ENCODE measurements around the gene M1AP.

The M1AP gene

DNA sequence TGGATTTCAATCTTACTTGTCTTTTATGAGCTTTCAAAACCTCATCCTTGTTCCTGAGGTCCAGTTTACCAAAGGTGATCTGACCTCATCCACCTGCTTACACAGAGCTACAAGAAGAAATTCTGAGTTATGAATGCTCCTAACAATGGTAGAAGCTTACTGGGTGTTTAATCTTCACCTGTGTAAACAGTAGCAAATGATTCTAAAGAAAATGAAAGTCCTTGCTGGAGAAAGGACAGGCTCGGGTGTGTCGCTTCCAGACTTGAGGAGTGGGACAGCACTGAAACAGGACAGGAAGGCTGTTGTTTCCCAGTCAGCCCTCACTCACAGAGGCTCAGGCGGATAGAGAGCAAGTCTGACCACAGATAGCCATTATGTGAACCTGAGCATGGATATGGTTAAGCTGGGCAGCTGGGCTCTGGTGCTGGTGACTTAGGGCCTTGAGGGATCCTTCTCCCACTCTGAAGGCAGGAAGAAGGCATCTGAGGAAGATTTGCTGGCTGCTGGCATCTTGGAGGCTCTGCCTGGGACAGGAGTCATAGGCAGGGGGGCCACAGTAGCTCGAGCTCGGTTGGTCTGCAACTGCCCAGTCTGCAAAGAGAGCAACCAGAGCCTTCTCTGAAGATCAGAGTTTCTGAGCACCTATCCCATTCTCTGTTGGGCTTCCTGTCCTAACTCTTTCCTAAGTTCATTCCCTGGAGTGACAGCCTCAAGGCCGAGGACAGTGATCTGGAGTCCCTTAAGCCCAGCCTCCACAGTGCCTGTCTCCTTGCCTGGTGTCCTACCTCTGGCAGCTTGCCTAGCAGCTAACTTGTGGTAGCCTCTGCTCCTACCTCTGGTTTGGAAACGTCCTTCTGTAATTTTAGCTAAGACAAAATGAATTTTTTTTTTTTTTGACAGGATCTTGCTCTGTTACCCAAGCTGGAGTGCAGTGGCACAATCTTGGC lies 89.6 kb downstream of the M1AP start:
- H3K4me3 ChIP-seq (ENCODE audit: low read depth, low read length) = no peak overlapping the region
- in situ Hi-C loops (cut with HindIII; ENCODE audit: low sequenced_read_pairs) = no loop called here
- TF ChIP-seq, protein P1, sequence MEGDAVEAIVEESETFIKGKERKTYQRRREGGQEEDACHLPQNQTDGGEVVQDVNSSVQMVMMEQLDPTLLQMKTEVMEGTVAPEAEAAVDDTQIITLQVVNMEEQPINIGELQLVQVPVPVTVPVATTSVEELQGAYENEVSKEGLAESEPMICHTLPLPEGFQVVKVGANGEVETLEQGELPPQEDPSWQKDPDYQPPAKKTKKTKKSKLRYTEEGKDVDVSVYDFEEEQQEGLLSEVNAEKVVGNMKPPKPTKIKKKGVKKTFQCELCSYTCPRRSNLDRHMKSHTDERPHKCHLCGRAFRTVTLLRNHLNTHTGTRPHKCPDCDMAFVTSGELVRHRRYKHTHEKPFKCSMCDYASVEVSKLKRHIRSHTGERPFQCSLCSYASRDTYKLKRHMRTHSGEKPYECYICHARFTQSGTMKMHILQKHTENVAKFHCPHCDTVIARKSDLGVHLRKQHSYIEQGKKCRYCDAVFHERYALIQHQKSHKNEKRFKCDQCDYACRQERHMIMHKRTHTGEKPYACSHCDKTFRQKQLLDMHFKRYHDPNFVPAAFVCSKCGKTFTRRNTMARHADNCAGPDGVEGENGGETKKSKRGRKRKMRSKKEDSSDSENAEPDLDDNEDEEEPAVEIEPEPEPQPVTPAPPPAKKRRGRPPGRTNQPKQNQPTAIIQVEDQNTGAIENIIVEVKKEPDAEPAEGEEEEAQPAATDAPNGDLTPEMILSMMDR (IDR thresholded peaks at IDR 0.05; ENCODE audit: low read depth, low read length, missing control alignments) = no peak
- DNase-seq (ENCODE audit: low read depth) = no peak

DNA sequence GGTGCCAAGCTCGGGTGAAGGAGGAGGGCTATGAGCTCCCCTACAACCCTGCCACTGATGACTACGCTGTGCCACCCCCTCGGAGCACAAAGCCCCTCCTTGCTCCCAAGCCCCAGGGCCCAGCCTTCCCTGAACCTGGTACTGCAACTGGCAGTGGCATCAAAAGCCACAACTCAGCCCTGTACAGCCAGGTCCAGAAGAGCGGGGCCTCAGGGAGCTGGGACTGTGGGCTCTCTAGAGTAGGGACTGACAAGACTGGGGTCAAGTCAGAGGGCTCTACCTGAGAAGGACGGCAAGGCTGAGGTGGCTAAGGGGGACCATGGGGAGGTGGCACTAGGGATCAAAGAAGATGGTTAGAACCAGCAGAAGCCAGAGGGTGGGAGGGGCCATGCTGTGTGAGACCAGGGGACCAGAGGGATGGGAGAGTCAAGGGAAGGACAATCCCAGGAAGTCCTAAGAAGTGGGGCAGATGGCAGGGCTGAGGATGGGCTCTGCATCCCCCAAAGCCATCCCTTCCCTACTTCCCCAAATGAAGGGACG lies 91.2 kb downstream of the M1AP start:
- no peak for DNase-seq (ENCODE audit: low read depth)
- H3K4me3 ChIP-seq (ENCODE audit: low read depth, low read length) = no peak overlapping the region
- in situ Hi-C loops (cut with HindIII; ENCODE audit: low sequenced_read_pairs) = no loop called here
- TF ChIP-seq, protein P1 (IDR thresholded peaks at IDR 0.05; ENCODE audit: low read depth, low read length, missing control alignments) = no peak

DNA sequence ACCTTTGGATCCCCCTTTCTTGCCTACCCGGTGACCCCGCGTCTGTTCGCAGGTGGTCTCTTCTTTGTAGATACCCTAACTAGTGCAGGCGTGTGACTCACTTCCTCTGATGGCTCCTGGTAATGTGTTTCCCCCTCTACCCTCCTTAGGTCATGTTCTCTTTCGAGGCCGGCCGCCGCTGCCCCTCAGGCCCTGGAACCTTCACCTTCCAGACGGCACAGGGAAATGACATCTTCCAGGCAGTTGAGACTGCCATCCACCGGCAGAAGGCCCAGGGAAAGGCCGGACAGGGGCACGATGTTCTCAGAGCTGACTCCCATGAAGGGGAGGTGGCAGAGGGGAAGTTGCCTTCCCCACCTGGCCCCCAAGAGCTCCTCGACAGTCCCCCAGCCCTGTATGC lies 92.0 kb downstream of the M1AP start:
- no peak for DNase-seq (ENCODE audit: low read depth)
- TF ChIP-seq, protein P1 (IDR thresholded peaks at IDR 0.05; ENCODE audit: low read depth, low read length, missing control alignments) = no peak
- H3K4me3 ChIP-seq (ENCODE audit: low read depth, low read length) = peak overlapping the region; percentile 92
- in situ Hi-C loops (cut with HindIII; ENCODE audit: low sequenced_read_pairs) = no loop called here

DNA sequence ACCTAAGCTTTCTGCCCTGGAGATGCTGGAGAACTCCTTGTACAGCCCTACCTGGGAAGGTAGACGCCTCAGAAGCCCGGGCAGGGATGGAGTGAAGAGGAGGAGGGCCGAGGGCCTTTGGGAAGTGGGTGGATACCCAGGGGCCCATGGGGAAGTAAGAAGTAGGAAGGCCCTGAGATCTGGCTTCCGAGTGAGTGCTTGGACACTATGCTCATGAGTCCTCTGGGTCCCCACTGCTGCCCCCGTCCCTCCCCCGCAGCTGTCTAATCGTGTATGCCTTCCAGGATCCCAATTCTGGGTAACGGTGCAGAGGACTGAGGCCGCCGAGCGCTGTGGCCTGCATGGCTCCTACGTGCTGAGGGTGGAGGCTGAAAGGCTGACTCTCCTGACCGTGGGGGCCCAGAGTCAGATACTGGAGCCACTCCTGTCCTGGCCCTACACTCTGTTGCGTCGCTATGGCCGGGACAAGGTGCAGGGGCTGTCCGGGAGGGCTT lies 92.5 kb downstream of the M1AP start:
- H3K4me3 ChIP-seq (ENCODE audit: low read depth, low read length) = peak overlapping the region; percentile 92
- in situ Hi-C loops (cut with HindIII; ENCODE audit: low sequenced_read_pairs) = no loop called here
- TF ChIP-seq, protein P1 (IDR thresholded peaks at IDR 0.05; ENCODE audit: low read depth, low read length, missing control alignments) = no peak
- DNase-seq (ENCODE audit: low read depth) = no peak

DNA sequence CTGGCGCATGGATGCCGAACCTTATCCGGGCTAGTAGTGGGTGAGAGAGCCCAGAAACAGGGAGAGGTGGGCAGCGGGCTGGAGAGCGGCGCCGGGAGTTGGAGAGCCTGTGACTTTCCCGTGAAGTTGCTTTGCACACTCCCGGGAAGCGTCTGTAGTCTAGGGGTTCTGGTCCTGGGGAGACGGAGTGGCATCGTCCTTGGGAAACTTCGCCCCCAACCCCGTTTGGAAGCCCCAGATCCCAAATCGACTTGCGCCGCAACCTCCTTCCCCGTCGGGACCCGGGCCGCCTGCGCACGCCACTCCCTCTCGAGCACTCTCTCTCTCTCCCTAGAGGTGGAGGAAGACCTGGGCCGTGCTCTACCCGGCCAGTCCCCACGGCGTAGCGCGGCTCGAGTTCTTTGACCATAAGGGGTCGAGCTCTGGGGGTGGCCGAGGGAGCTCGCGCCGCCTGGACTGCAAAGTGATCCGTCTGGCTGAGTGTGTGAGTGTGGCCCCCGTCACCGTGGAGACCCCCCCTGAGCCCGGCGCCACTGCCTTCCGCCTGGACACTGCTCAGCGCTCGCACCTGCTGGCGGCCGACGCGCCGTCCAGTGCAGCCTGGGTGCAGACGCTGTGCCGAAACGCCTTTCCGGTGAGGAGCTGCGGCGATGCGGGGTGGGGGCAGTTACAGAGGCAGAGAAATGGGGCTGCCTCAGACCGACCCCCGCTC lies 93.2 kb downstream of the M1AP start:
- DNase-seq (ENCODE audit: low read depth) = no peak
- TF ChIP-seq, protein P1 (IDR thresholded peaks at IDR 0.05; ENCODE audit: low read depth, low read length, missing control alignments) = no peak

More for the DNA sequence above, 93.2 kb downstream of the M1AP start:
- in situ Hi-C loops (cut with HindIII; ENCODE audit: low sequenced_read_pairs) = no loop called here
- H3K4me3 ChIP-seq (ENCODE audit: low read depth, low read length) = peak overlapping the region; percentile 92

Data from astrocyte of the cerebellum (primary cell).